HG02571 (cell line): ENCODE results near the gene TAF12.
"Not testable (repeated sequence)": the region's sequence is repeated elsewhere in the genome, so short reads cannot be mapped to it uniquely, and the experiment has no call there.

Experiments used
- ATAC-seq: cut with Tn5 transposase; IDR thresholded peaks from one replicate; pipeline ENCODE4 v1.9.1; 2021; ENCODE audit warnings: mild to moderate bottlenecking, moderate library complexity; ENCODE audit not compliant: unreplicated experiment

The TAF12 gene

GRCh38 chr1:28642847-28643635 lies at the start of gene TAF12:
Gene TAF12 (minus strand): TSS chr1:28643067. CDS start chr1:28622081, 20,986 bp downstream.
- ATAC-seq, result peak; percentile 74

- not testable (repeated sequence) for ATAC-seq
These were observed 48.8 kb upstream of the TAF12 start for GRCh38 chr1:28691627-28692026.

GRCh38 chr1:28684937-28685336 lies 42.1 kb upstream of the TAF12 start:
- ATAC-seq, result no peak

GRCh38 chr1:28682840-28683239 lies 40.0 kb upstream of the TAF12 start:
- no peak for ATAC-seq

- no peak for ATAC-seq
These were observed 37.3 kb upstream of the TAF12 start for GRCh38 chr1:28680151-28680550.

GRCh38 chr1:28675924-28676257 lies 33.0 kb upstream of the TAF12 start:
- ATAC-seq, result no peak

GRCh38 chr1:28672971-28673370 lies 30.1 kb upstream of the TAF12 start:
- ATAC-seq, result not testable (repeated sequence)

- no peak for ATAC-seq
These were observed 28.4 kb upstream of the TAF12 start for GRCh38 chr1:28671254-28671780.

GRCh38 chr1:28668956-28669723 lies 26.3 kb upstream of the TAF12 start:
- peak; percentile 40 for ATAC-seq

GRCh38 chr1:28668191-28668955 lies 25.5 kb upstream of the TAF12 start, which contains the start of gene GMEB1:
Gene GMEB1 (plus strand): TSS chr1:28668784. CDS start chr1:28683613, 14,829 bp downstream.
- ATAC-seq, result peak; percentile 70

- no peak for ATAC-seq
These were observed 23.9 kb upstream of the TAF12 start for GRCh38 chr1:28666806-28667205.

GRCh38 chr1:28663871-28664470 lies 21.1 kb upstream of the TAF12 start:
- ATAC-seq, result no peak

GRCh38 chr1:28656335-28656734 lies 13.5 kb upstream of the TAF12 start:
- ATAC-seq, result no peak

GRCh38 chr1:28655448-28656311 lies 12.8 kb upstream of the TAF12 start:
- ATAC-seq, result not testable (repeated sequence)

- not testable (repeated sequence) for ATAC-seq
These were observed 11.0 kb upstream of the TAF12 start for GRCh38 chr1:28653870-28654269.

GRCh38 chr1:28653063-28653462 lies 10.2 kb upstream of the TAF12 start:
- ATAC-seq, result not testable (repeated sequence)

GRCh38 chr1:28648474-28649198 lies 5.8 kb upstream of the TAF12 start, which contains the start of gene RNU11:
Gene RNU11 (plus strand): TSS chr1:28648600.
- ATAC-seq, result peak; percentile 67

GRCh38 chr1:28648008-28648473 lies 5.2 kb upstream of the TAF12 start:
- peak; percentile 66 for ATAC-seq

GRCh38 chr1:28646040-28646439 lies 3.2 kb upstream of the TAF12 start:
- ATAC-seq, result no peak
